Gastroesophageal sphincter (tissue), 4 donors: Measurements from ENCODE around the gene NOS1AP. TPM values are rescaled to one million over a fixed set of nuclear protein-coding genes. Genes with fewer than 3 reads are reported as not detected.

Source experiments
- ATAC-seq: fragments of 150-250 bp; one replicate; pipeline ENCODE4 v1.9.1; 2016; ENCODE audit warnings: mild to moderate bottlenecking, moderate library complexity
- H3K27ac ChIP-seq, 4 donors: fragments of 200-600 bp; sonication (generic) in 3 of 4; 1 replicate in 3 of 4; 2 replicates in 1 of 4; pipeline ENCODE4 v1.5.1; 2016 to 2019
- H3K27me3 ChIP-seq: fragments of 200-600 bp; sonication (generic); one replicate; pipeline ENCODE4 v1.5.1; 2019
- H3K36me3 ChIP-seq, 2 donors: fragments of 200-600 bp; sonication (generic); one replicate each; pipeline ENCODE4 v1.5.1; 2019; ENCODE audit warnings: control low read depth in 1 of 2
- H3K4me1 ChIP-seq, 3 donors: fragments of 200-600 bp; sonication (generic); 1 replicate in 2 of 3; 2 replicates in 1 of 3; pipeline ENCODE4 v1.5.1; 2016 to 2019; ENCODE audit warnings: control low read depth in 2 of 3
- H3K4me3 ChIP-seq, 2 donors: fragments of 200-600 bp; sonication (generic); one replicate each; pipeline ENCODE4 v1.5.1; 2019; ENCODE audit warnings: mild to moderate bottlenecking in 1 of 2, moderate library complexity in 1 of 2
- H3K9me3 ChIP-seq, 3 donors: fragments of 200-600 bp; sonication (generic); one replicate each; pipeline ENCODE4 v1.5.1; 2017 to 2019; ENCODE audit warnings: control low read depth in 2 of 3
- EP300 ChIP-seq: sonication (generic); formaldehyde crosslinking; IDR thresholded peaks from one replicate; pipeline ENCODE4 v1.6.1; 2017; ENCODE audit warnings: antibody characterized with exemption, mild to moderate bottlenecking
- POLR2A ChIP-seq, 2 donors: fragments of 450-650 bp; IDR thresholded peaks; one replicate each; pipeline ENCODE4 v1.6.1; 2017; ENCODE audit warnings: antibody characterized with exemption in 2 of 2, mild to moderate bottlenecking in 2 of 2, moderate library complexity in 1 of 2
- POLR2AphosphoS5 ChIP-seq: sonication (generic); formaldehyde crosslinking; IDR thresholded peaks from one replicate; pipeline ENCODE4 v1.6.1; 2017; ENCODE audit warnings: antibody characterized with exemption
- WGBS, 2 donors: methylation state at CpG; one replicate each; pipeline ENCODE4 v1.1.5; 2018; ENCODE audit warnings: low coverage in 1 of 2; 5-methylcytosine and 5-hydroxymethylcytosine counted together
- total RNA-seq, 4 donors: library from RNA; depleted of rRNA; stranded (reverse); fragments of >200 nt; gene quantifications; one replicate each; pipeline ENCODE4 v1.1.0, GENCODE V29; 2016
- TF ChIP-seq, protein P1 (sequence below), 4 experiments: fragments of 200-600 bp in 2 of 4; fragments of 450-650 bp in 2 of 4; sonication (generic) in 1 of 4; IDR thresholded peaks; one replicate each; pipeline ENCODE4 v1.5.1; 2017 to 2019; ENCODE audit warnings: antibody characterized with exemption in 4 of 4, mild to moderate bottlenecking in 2 of 4, moderate library complexity in 2 of 4

The NOS1AP gene
- total RNA-seq, 4 donors from 2014 or later = 3.5 to 7.8 (median 4.1) TPM

DNA sequence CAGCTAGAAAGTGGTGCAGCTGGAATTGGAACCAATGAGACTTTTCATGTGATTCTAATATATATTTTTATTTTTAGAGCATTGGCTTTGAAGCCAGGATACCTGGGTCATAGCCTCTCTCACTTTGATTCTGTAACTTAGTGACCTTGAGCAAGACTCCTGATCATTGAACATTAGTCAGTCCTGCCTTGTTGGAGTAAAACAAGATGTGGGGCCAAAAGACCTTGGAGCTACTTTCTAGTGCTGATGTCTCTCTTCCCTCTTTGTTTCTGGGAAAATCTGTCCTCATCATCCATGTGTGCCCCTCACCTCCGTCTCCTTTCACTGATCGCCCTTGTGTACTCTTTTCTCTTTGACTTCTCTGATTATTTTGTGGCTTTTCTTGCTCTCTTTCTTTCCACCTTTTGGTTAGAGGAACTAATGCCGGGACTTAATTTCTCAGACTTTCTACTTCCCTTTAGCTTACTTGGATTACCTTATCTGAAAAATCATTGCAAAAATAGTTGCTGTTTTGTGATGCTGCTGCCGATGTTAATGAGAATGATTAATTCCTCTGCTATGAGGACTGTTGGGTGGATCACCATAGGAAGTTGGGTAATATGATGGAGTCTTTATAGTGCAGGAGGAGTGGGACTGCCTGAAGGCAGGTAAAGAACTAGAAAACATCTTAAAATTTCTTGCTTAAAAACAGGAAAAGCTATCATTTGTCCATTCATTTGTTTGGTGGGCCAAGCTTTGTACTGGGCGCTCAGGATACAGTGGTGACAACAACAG lies 72.0 kb downstream of the NOS1AP start:
- no peaks in the 10 kb centered on the region for H3K9me3 ChIP-seq
- H3K36me3 ChIP-seq = no peaks in the 10 kb centered on the region
- H3K27me3 ChIP-seq = no peaks in the 10 kb centered on the region
- ATAC-seq = no peak
- peaks cover 0 to 13% (median 3%) of the 10 kb centered on the region in 3 donors for H3K4me1 ChIP-seq
- no peak overlapping the region for H3K4me3 ChIP-seq
- no peak for TF ChIP-seq POLR2AphosphoS5
- TF ChIP-seq, protein P1, sequence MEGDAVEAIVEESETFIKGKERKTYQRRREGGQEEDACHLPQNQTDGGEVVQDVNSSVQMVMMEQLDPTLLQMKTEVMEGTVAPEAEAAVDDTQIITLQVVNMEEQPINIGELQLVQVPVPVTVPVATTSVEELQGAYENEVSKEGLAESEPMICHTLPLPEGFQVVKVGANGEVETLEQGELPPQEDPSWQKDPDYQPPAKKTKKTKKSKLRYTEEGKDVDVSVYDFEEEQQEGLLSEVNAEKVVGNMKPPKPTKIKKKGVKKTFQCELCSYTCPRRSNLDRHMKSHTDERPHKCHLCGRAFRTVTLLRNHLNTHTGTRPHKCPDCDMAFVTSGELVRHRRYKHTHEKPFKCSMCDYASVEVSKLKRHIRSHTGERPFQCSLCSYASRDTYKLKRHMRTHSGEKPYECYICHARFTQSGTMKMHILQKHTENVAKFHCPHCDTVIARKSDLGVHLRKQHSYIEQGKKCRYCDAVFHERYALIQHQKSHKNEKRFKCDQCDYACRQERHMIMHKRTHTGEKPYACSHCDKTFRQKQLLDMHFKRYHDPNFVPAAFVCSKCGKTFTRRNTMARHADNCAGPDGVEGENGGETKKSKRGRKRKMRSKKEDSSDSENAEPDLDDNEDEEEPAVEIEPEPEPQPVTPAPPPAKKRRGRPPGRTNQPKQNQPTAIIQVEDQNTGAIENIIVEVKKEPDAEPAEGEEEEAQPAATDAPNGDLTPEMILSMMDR (IDR thresholded peaks at IDR 0.05) = no peak
- H3K27ac ChIP-seq = no peak overlapping the region
- WGBS, 2 donors = 68 to 69% methylated on average over 3 to 5 of the region's 5 CpGs

DNA sequence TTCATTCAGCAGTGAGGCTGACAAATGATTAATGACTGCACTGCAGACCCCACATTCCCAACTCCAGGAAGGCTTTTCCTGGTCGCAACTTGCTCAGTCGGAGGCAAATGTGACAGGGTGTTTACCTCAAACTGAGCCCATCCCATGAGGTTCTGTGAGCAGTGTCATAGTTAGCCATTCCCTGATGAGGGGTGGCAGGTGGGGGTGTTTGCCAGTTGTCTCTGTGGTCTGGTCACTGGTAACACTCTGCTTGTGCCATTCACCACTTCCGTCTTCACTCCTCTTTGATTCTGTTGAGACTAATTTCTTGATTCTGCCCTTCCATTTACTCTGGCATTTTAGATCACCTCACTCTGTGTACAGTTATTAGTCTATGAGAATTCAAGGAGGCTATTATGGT lies 73.5 kb downstream of the NOS1AP start:
- H3K9me3 ChIP-seq = no peaks in the 10 kb centered on the region
- H3K4me3 ChIP-seq = no peak overlapping the region
- no peaks in the 10 kb centered on the region for H3K4me1 ChIP-seq
- H3K36me3 ChIP-seq = no peaks in the 10 kb centered on the region
- no peak for TF ChIP-seq POLR2A (IDR thresholded peaks at IDR 0.05)
- TF ChIP-seq POLR2AphosphoS5 = no peak
- TF ChIP-seq, protein P1 (IDR thresholded peaks at IDR 0.05) = no peak
- no peak for TF ChIP-seq EP300
- WGBS, 2 donors = 49 to 78% methylated on average over 2 to 3 of the region's 3 CpGs
- no peak for ATAC-seq
- H3K27me3 ChIP-seq = no peaks in the 10 kb centered on the region
- no peak overlapping the region for H3K27ac ChIP-seq

DNA sequence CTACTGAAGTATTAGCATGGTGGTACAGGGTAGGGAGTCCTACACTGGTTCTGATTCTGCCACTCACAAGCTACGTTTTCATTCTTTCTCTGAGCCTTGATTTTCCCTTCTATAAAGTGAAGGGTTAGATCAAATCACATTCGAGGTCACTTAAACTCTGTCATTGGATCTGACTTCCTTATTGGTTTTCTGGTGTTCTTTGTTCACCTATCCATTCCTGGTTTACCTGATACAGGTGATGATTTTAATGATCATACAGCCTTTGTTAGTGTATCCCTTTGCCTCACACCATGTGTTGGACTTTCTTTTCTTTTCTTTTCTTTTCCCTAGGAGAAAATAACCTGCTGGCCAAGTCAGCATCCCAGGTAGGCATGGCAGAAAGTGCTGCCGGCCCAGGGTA lies 74.8 kb downstream of the NOS1AP start:
- Histone ChIP-seq H3K36me3 (no peaks in the 10 kb centered on the region), H3K4me3 (no peak overlapping the region), H3K9me3 (no peaks in the 10 kb centered on the region), H3K27me3 (no peaks in the 10 kb centered on the region), H3K4me1 (no peaks in the 10 kb centered on the region), H3K27ac (no peak overlapping the region)
- WGBS, 2 donors = 50 to 53% methylated on average over 2 to 3 of the region's 3 CpGs
- TF ChIP-seq, protein P1 (IDR thresholded peaks at IDR 0.05) = no peak
- TF ChIP-seq EP300 (no peak), POLR2AphosphoS5 (no peak), POLR2A (IDR thresholded peaks at IDR 0.05) (no peak)
- ATAC-seq = no peak

DNA sequence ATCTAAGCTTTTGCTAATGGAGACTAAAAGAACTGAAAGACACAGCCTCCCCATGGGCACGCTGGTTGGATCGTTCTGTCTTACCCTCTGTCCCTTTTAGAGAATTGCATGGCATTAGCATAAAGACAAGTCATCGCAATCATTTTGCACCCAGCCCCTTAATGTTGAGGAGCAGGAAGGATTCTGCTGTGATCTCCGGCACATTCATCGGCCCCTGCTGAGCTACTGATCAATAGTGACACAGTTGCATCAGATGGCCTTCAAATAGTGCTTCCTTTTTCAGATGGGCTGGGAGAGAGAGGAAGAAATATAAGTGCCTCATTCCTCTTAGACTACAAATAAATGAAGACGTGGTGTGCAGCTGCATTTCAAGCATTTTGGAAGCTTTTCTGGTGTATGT lies 75.4 kb downstream of the NOS1AP start:
- Histone ChIP-seq H3K36me3 (no peaks in the 10 kb centered on the region), H3K4me1 (no peaks in the 10 kb centered on the region), H3K9me3 (no peaks in the 10 kb centered on the region), H3K27me3 (no peaks in the 10 kb centered on the region), H3K27ac (no peak overlapping the region), H3K4me3 (no peak overlapping the region)
- TF ChIP-seq, protein P1 (IDR thresholded peaks at IDR 0.05) = no peak
- TF ChIP-seq POLR2AphosphoS5 = no peak
- no peak for TF ChIP-seq POLR2A (IDR thresholded peaks at IDR 0.05)
- TF ChIP-seq EP300 = no peak
- no peak for ATAC-seq
- 33 to 88% methylated on average over 1 to 5 of the region's 6 CpGs for WGBS, 2 donors

DNA sequence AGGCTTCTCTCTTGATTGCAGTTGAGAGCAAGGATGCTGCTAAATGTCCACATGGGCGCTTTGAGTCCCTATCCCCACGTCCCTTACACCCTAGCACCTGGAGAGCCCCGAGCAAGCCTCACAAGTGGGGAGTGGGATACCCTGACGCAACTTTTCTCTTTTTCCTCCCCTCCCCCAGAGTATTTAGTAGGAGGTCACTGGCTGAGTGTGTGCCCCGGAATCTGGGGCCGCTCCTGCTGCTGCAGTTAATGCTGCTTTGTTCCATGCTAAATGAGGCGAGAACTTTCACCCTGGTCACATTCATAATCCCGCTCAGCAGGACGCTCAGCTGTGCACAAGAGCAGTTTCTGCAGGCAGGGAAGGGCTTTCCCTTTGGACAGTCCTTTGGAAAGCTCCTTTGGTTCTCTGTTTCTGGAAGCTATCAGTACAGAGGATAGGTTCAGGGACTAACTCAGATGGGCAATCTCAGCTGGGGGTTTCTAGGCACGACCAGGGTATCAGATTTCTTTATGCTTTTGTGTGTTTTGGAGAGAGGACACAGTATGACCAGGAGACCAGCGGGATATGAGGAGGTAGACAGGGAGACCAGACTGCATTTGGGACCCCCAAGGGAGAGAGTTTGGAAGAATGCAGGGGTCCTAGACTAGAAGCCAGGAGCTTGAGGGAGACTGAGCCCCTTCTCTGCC lies 75.9 kb downstream of the NOS1AP start:
- Histone ChIP-seq H3K27ac (no peak overlapping the region), H3K27me3 (no peaks in the 10 kb centered on the region)
- ATAC-seq = no peak

More for the DNA sequence above, 75.9 kb downstream of the NOS1AP start:
- TF ChIP-seq POLR2A (IDR thresholded peaks at IDR 0.05) (no peak), EP300 (no peak), POLR2AphosphoS5 (no peak)
- TF ChIP-seq, protein P1 (IDR thresholded peaks at IDR 0.05) = no peak
- no peaks in the 10 kb centered on the region for H3K9me3 ChIP-seq
- H3K4me1 ChIP-seq = no peaks in the 10 kb centered on the region
- no peaks in the 10 kb centered on the region for H3K36me3 ChIP-seq
- H3K4me3 ChIP-seq = no peak overlapping the region
- WGBS, 2 donors = 60 to 63% methylated on average over 6 to 8 of the region's 11 CpGs
